K562 (cell line): ENCODE measurements around the gene ZNF426.

Source experiments
- ATF3 ChIP-seq, 2 experiments: fragments of 450-650 bp in 1 of 2; sonication (generic) in 1 of 2; formaldehyde crosslinking in 1 of 2; IDR thresholded peaks in 1 of 2; conservative IDR thresholded peaks in 1 of 2; 2 replicates each; pipeline versions ENCODE4 v1.6.1 to v1.8.1; 2016 to 2023; ENCODE audit warnings: mild to moderate bottlenecking in 2 of 2, moderate library complexity in 2 of 2, inconsistent platforms in 1 of 2, missing genetic modification reagents in 1 of 2
- ATF7 ChIP-seq: fragments of 450-650 bp; IDR thresholded peaks from 2 replicates; pipeline ENCODE4 v1.7.1; 2014; ENCODE audit warnings: mild to moderate bottlenecking, moderate library complexity
- CHD2 ChIP-seq: IDR thresholded peaks from 2 replicates; pipeline ENCODE4 v1.6.1; 2011; ENCODE audit warnings: low read depth, low read length
- CTCF ChIP-seq, 3 experiments: IDR thresholded peaks in 2 of 3; conservative IDR thresholded peaks in 1 of 3; 2 replicates each; pipeline ENCODE4 v1.5.1; 2011 to 2012; ENCODE audit warnings: low read length in 3 of 3, mild to moderate bottlenecking in 3 of 3, control low read depth in 2 of 3, improper control_type of control experiment in 1 of 3, inconsistent platforms in 1 of 3, low read depth in 1 of 3, mixed read lengths in 1 of 3, moderate library complexity in 1 of 3; ENCODE audit not compliant: insufficient read depth in 2 of 3
- MYC ChIP-seq, 2 experiments: fragments of 250-450 bp in 1 of 2; sonication (Bioruptor Pico) in 1 of 2; IDR thresholded peaks; 2 replicates each; pipeline versions ENCODE4 v1.5.1 to v1.6.1; 2012 to 2021; ENCODE audit warnings: low read depth in 2 of 2, borderline replicate concordance in 1 of 2, improper control_type of control experiment in 1 of 2, low read length in 1 of 2, mild to moderate bottlenecking in 1 of 2, moderate library complexity in 1 of 2
- MYNN ChIP-seq, 2 experiments: sonication (generic); formaldehyde crosslinking in 1 of 2; IDR thresholded peaks; 2 replicates each; pipeline versions ENCODE4 v1.5.0 to v1.6.1; 2016 to 2020; ENCODE audit warnings: antibody characterized with exemption in 1 of 2, missing genetic modification reagents in 1 of 2
- NR3C1 ChIP-seq: sonication (generic); formaldehyde crosslinking; IDR thresholded peaks from 2 replicates; pipeline ENCODE4 v1.8.1; 2022; ENCODE audit warnings: missing genetic modification reagents
- PHF20 ChIP-seq: fragments of 450-650 bp; IDR thresholded peaks from 2 replicates; pipeline ENCODE4 v1.6.1; 2018; ENCODE audit not compliant: partially characterized antibody
- RFX5 ChIP-seq: IDR thresholded peaks from 2 replicates; pipeline ENCODE4 v1.6.1; 2011; ENCODE audit warnings: low read depth, mild to moderate bottlenecking, improper control_type of control experiment, low read length
- ZC3H4 ChIP-seq: sonication (generic); formaldehyde crosslinking; IDR thresholded peaks from 2 replicates; pipeline ENCODE4 v1.9.0; 2021; ENCODE audit warnings: missing genetic modification reagents, borderline replicate concordance
- ZNF436 ChIP-seq: fragments of 250-450, 450-650 bp; sonication (Bioruptor Pico); formaldehyde crosslinking; IDR thresholded peaks from 2 replicates; pipeline ENCODE4 v1.7.0; 2020; ENCODE audit warnings: mild to moderate bottlenecking
- ZNF57 ChIP-seq: fragments of 450-650 bp; formaldehyde crosslinking; IDR thresholded peaks from 2 replicates; pipeline ENCODE4 v1.4.0; 2020; ENCODE audit warnings: mild to moderate bottlenecking, moderate library complexity

GRCh38 chr19:9531933-9532332, 6.5 kb downstream of the ZNF426 start:
- peak; percentile 28; the same call in 1 of the 2 replicates for TF ChIP-seq ATF3 (IDR thresholded peaks at IDR 0.05)
- TF ChIP-seq ATF3 (CRISPR knock-in tag; conservative IDR thresholded peaks at IDR 0.05) = no peak
- TF ChIP-seq MYC (IDR thresholded peaks at IDR 0.05; ENCODE audit: low read depth, low read length) = no peak
- no peak for TF ChIP-seq MYC (CRISPR knock-in tag; IDR thresholded peaks at IDR 0.05; ENCODE audit: borderline replicate concordance, low read depth)
- TF ChIP-seq PHF20 = no peak
- no peak for TF ChIP-seq RFX5
- no peak for TF ChIP-seq ZNF57 (CRISPR knock-in tag)
- no peak for TF ChIP-seq MYNN (IDR thresholded peaks at IDR 0.05)
- no peak for TF ChIP-seq MYNN (CRISPR knock-in tag; IDR thresholded peaks at IDR 0.05)
- TF ChIP-seq CHD2 = no peak
- TF ChIP-seq ZNF436 = no peak
- no peak for TF ChIP-seq ATF7
- no peak for TF ChIP-seq NR3C1 (CRISPR knock-in tag)
- TF ChIP-seq ZC3H4 (CRISPR knock-in tag) = no peak
- TF ChIP-seq CTCF (IDR thresholded peaks at IDR 0.05 in 2 of 3, conservative IDR thresholded peaks at IDR 0.05 in 1 of 3; ENCODE audit: insufficient read depth in 2 of 3, low read depth in 1 of 3, low read length in 3 of 3) = no peak
